HUDEP-2 (cell line): Measurements from ENCODE around the gene SLC17A5.
"Not testable (repeated sequence)": the region's sequence is repeated elsewhere in the genome, so short reads cannot be mapped to it uniquely, and the experiment has no call there.

Experiments used
- DNase-seq, 76 experiments: peaks; one replicate each; lab custom pipeline; 2025; ENCODE audit not compliant: unreplicated experiment in 76 of 76; lab: John Stamatoyannopoulos, UW

The SLC17A5 gene

GRCh38 chr6:73624896-73625295 is 28.9 kb downstream of the SLC17A5 start:
- DNase-seq = no peak

GRCh38 chr6:73623480-73623879 is 30.3 kb downstream of the SLC17A5 start:
- DNase-seq = not testable (repeated sequence)

GRCh38 chr6:73618082-73618481 is 35.7 kb downstream of the SLC17A5 start:
- not testable (repeated sequence) for DNase-seq

- no peak for DNase-seq
Observed at GRCh38 chr6:73614802-73615201, 39.0 kb downstream of the SLC17A5 start.

- DNase-seq = no peak
Observed at GRCh38 chr6:73613806-73614536, 39.8 kb downstream of the SLC17A5 start.

- no peak for DNase-seq
Observed at GRCh38 chr6:73612611-73613010, 41.2 kb downstream of the SLC17A5 start.

GRCh38 chr6:73610444-73611275 is 43.1 kb downstream of the SLC17A5 start:
- DNase-seq = peak in 27 of 76 experiments; percentile 8 to 64 (median 32)

- no peak for DNase-seq
Observed at GRCh38 chr6:73608761-73609160, 45.0 kb downstream of the SLC17A5 start.

- DNase-seq = no peak
Observed at GRCh38 chr6:73606428-73606827, 47.4 kb downstream of the SLC17A5 start.

- no peak for DNase-seq
Observed at GRCh38 chr6:73604461-73604860, 49.3 kb downstream of the SLC17A5 start.

GRCh38 chr6:73604020-73604419 is 49.8 kb downstream of the SLC17A5 start:
- no peak for DNase-seq

GRCh38 chr6:73586416-73586974 is 67.3 kb downstream of the SLC17A5 start:
- peak in 5 of 76 experiments; percentile 23 to 58 (median 52) for DNase-seq

GRCh38 chr6:73585566-73586415 is 68.0 kb downstream of the SLC17A5 start:
- peak in 61 of 76 experiments; percentile 12 to 91 (median 55) for DNase-seq

GRCh38 chr6:73581293-73581692 is 72.5 kb downstream of the SLC17A5 start:
- DNase-seq = no peak

GRCh38 chr6:73580247-73581149 is 73.3 kb downstream of the SLC17A5 start:
- peak in 68 of 76 experiments; percentile 19 to 79 (median 57) for DNase-seq

- DNase-seq = peak in 16 of 76 experiments; percentile 13 to 63 (median 42)
Observed at GRCh38 chr6:73579851-73580246, 73.9 kb downstream of the SLC17A5 start.

- peak in 19 of 76 experiments; percentile 8 to 48 (median 23) for DNase-seq
Observed at GRCh38 chr6:73579389-73579788, 74.4 kb downstream of the SLC17A5 start.

- DNase-seq = peak in 1 of 76 experiments; percentile 6
Observed at GRCh38 chr6:73577676-73578075, 76.1 kb downstream of the SLC17A5 start.

- not testable (repeated sequence) for DNase-seq
Observed at GRCh38 chr6:73572531-73572930, 81.3 kb downstream of the SLC17A5 start.
